B cell (primary cell): Measurements from ENCODE around the gene SAMD4A.

Source experiments
- EZH2 ChIP-seq: IDR thresholded peaks from 2 replicates; pipeline ENCODE4 v1.6.1; 2012; ENCODE audit warnings: borderline replicate concordance, low read depth, mild to moderate bottlenecking, moderate library complexity, low read length; ENCODE audit not compliant: insufficient read depth, poor library complexity, severe bottlenecking
- TF ChIP-seq, protein P1 (sequence below): fragments of 200-600 bp; IDR thresholded peaks from one replicate; pipeline ENCODE4 v1.8.0; 2022; ENCODE audit warnings: antibody characterized with exemption, mild to moderate bottlenecking

DNA sequence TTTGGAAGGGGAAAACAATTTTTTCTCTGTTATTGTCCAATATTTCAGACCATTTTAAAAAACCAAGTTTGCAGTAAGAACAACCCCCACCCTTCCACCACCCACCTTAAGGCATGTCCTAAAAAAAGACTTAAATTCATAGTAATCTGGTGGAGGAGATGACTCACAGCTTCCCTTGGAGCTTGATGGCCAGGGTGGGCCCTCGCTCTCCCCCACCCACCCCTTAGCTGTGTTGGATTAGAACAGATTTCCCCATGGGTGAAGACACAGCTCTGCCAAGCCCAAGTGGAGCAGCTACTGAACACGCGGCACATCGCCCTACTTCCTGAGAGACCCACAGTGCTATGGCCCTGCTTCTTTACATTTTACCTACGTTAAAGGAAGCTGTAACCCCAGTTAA is 195.4 kb downstream of the SAMD4A start:
- TF ChIP-seq, protein P1, sequence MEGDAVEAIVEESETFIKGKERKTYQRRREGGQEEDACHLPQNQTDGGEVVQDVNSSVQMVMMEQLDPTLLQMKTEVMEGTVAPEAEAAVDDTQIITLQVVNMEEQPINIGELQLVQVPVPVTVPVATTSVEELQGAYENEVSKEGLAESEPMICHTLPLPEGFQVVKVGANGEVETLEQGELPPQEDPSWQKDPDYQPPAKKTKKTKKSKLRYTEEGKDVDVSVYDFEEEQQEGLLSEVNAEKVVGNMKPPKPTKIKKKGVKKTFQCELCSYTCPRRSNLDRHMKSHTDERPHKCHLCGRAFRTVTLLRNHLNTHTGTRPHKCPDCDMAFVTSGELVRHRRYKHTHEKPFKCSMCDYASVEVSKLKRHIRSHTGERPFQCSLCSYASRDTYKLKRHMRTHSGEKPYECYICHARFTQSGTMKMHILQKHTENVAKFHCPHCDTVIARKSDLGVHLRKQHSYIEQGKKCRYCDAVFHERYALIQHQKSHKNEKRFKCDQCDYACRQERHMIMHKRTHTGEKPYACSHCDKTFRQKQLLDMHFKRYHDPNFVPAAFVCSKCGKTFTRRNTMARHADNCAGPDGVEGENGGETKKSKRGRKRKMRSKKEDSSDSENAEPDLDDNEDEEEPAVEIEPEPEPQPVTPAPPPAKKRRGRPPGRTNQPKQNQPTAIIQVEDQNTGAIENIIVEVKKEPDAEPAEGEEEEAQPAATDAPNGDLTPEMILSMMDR = no peak
- TF ChIP-seq EZH2 = no peak
